Brain microvascular endothelial cell (primary cell): ENCODE data around the gene SLC25A11.

Source experiments
- DNase-seq: peaks from one replicate; pipeline ENCODE4 v3.0.0-alpha.2; 2020
- H3K27ac ChIP-seq: fragments of 250-450 bp; sonication (Bioruptor Pico); 2 replicates; pipeline ENCODE4 v1.5.1; 2020; ENCODE audit warnings: mild to moderate bottlenecking, moderate library complexity
- H3K27me3 ChIP-seq: fragments of 250-450 bp; sonication (Bioruptor Pico); replicated peaks from 2 replicates; pipeline ENCODE4 v1.5.1; 2020; ENCODE audit warnings: mild to moderate bottlenecking
- H3K36me3 ChIP-seq: fragments of 250-450 bp; sonication (Bioruptor Pico); replicated peaks from 2 replicates; pipeline ENCODE4 v1.5.1; 2020; ENCODE audit warnings: mild to moderate bottlenecking
- H3K4me3 ChIP-seq: 2 replicates; pipeline ENCODE4 v1.5.1; 2011; ENCODE audit warnings: low read depth, mild to moderate bottlenecking, control low read depth, low read length, moderate library complexity
- CTCF ChIP-seq: IDR thresholded peaks from 2 replicates; pipeline ENCODE4 v1.5.1; 2011; ENCODE audit warnings: low read depth, mild to moderate bottlenecking, moderate library complexity, low read length, control low read depth, inconsistent platforms; ENCODE audit errors: missing control alignments
- in situ Hi-C: cut with HindIII; loops from 2 replicates; pipeline ENCODE4 v1.10.0; 2017; ENCODE audit warnings: low sequenced_read_pairs, low pct_ligation_motif_present

The SLC25A11 gene

DNA sequence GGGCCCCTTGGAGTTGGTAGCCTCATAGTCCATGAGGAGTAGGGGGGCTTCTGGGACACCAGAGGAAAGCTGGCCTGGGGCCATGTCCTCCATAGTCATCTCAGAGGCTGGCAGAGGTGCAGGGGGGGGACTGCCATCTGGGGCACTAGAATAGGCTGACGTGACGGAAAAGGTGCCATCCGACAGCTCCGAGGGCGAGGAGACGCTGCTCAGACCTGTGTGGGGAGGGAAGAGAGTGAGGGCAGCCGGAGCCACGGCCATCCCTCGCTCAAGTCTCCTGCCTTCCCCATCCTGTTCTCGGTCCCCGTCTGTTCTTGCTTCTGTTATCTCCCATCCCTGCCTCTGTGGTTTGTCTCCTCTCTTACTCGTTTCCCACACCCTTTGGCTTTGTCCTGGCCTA is 32.5 kb upstream of the SLC25A11 start:
- H3K27ac ChIP-seq, result no peak overlapping the region

GRCh38 chr17:4971826-4972225 is 32.0 kb upstream of the SLC25A11 start:
- Histone ChIP-seq H3K36me3 (peaks cover 32% of the 10 kb centered on the region), H3K27ac (no peak overlapping the region)
- in situ Hi-C loops, result no loop called here

More for the DNA sequence above, 32.5 kb upstream of the SLC25A11 start:
- Histone ChIP-seq H3K36me3 (peaks cover 37% of the 10 kb centered on the region), H3K4me3 (no peak overlapping the region), H3K27me3 (no peaks in the 10 kb centered on the region)
- in situ Hi-C loops, result no loop called here
- no peak for DNase-seq
- TF ChIP-seq CTCF, result no peak

GRCh38 chr17:4970273-4970672 is 30.4 kb upstream of the SLC25A11 start:
- TF ChIP-seq CTCF, result no peak
- no peaks in the 10 kb centered on the region for H3K27me3 ChIP-seq
- in situ Hi-C loops, result no loop called here
- H3K36me3 ChIP-seq, result peaks cover 32% of the 10 kb centered on the region
- H3K27ac ChIP-seq, result no peak overlapping the region
- H3K4me3 ChIP-seq, result no peak overlapping the region
- no peak for DNase-seq

More at GRCh38 chr17:4971826-4972225, 32.0 kb upstream of the SLC25A11 start:
- H3K4me3 ChIP-seq, result no peak overlapping the region
- H3K27me3 ChIP-seq, result no peaks in the 10 kb centered on the region
- TF ChIP-seq CTCF, result no peak
- DNase-seq, result no peak

GRCh38 chr17:4969551-4970173 is 29.8 kb upstream of the SLC25A11 start:
- no peak for DNase-seq
- no peak for TF ChIP-seq CTCF
- in situ Hi-C loops, result no loop called here
- H3K27ac ChIP-seq, result peak overlapping the region; percentile 97
- no peaks in the 10 kb centered on the region for H3K27me3 ChIP-seq
- peak overlapping the region; percentile 84 for H3K4me3 ChIP-seq
- peaks cover 32% of the 10 kb centered on the region for H3K36me3 ChIP-seq

GRCh38 chr17:4969047-4969550 is 29.3 kb upstream of the SLC25A11 start:
- DNase-seq, result peak; percentile 80

More at GRCh38 chr17:4969047-4969550, 29.3 kb upstream of the SLC25A11 start:
- H3K36me3 ChIP-seq, result peaks cover 32% of the 10 kb centered on the region
- H3K27ac ChIP-seq, result peak overlapping the region; percentile 97
- in situ Hi-C loops, result no loop called here
- H3K27me3 ChIP-seq, result no peaks in the 10 kb centered on the region
- peak overlapping the region; percentile 84 for H3K4me3 ChIP-seq
- peak; percentile 3 for TF ChIP-seq CTCF
